Activated naive CD4-positive, alpha-beta T cell (primary cell): ENCODE measurements around the gene RFC5.
A peak's percentile ranks its signal among the peaks of the same experiment; 100 is the strongest.
"Not testable (repeated sequence)": the region's sequence is repeated elsewhere in the genome, so short reads cannot be mapped to it uniquely, and the experiment has no call there.

Source experiments
- DNase-seq, 4 experiments: peaks; one replicate each; lab custom pipeline; 2025; lab: John Stamatoyannopoulos, UW

RFC5 gene

GRCh38 chr12:118016424-118017264, at the start of gene RFC5:
RFC5 (plus strand) TSS chr12:118016703; CDS start chr12:118016828, 125 bp downstream.
- DNase-seq: peak; percentile 83 to 96 (median 92)

GRCh38 chr12:117967043-117967442, 49.5 kb upstream of the RFC5 start:
- no peak for DNase-seq

DNA sequence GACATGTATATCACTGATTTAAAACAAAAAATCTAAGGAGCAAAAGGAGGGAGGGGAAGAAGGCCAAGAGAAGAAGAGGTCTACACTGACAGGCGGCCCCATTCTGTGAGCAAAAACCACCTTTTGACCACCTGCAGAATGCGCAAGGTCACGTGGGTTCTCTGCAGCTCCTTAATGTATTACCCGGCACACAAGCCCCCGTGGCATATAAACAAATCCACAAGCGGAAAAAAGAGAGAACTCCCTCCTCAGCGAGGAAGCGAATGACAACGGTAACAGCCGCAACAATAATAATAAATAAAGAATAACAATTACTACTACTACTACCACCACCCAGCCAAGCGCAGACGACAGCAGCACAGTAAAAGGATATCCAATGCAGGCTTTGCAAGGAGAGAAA, 49.0 kb upstream of the RFC5 start:
- DNase-seq: no peak

GRCh38 chr12:117968151-117968789, 48.2 kb upstream of the RFC5 start:
- DNase-seq: no peak

GRCh38 chr12:117968826-117969659, 47.5 kb upstream of the RFC5 start, which contains the start of gene KSR2:
KSR2 (minus strand) TSS chr12:117968990; CDS start chr12:117968255, 735 bp downstream.
- peak in 2 of 4 experiments; percentile 4 to 7 for DNase-seq

DNA sequence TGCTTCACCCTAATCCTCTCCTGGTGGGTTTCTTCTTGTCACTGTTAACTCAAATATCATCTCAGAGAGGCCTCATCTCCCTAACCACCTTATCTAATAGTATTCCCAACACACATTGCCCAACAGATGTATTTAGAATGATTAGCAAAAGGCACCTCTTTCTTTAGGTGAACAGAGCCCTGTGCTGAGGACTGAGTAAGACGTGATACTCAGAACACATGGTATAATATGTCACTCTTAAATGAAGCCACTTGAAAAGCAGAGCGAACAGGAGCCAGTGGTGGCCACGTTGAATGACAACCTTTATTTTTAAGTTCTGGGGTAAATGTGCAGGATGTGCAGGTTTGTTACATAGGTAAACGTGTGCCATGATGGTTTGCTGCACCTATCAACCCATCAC, 46.2 kb upstream of the RFC5 start:
- DNase-seq: no peak

DNA sequence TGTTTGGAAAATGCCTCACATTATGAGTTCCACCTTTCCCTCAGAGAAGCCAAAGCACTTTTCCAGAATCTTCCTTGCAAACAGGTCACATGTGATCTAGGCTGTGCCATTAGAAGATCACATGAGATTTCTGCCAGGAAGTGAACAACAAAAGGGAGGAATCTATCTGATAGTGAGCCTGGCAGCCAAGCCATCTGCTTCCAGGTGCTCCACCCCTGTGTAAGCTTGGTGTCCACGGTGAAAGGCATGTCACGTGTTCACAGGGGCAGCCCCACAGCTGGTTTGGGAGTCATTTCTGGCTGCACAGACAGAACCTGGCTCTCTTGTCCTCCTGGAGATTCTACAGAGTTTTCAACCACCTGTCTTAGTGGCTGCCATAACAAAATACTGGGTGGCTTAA, 44.2 kb upstream of the RFC5 start:
- DNase-seq: no peak

DNA sequence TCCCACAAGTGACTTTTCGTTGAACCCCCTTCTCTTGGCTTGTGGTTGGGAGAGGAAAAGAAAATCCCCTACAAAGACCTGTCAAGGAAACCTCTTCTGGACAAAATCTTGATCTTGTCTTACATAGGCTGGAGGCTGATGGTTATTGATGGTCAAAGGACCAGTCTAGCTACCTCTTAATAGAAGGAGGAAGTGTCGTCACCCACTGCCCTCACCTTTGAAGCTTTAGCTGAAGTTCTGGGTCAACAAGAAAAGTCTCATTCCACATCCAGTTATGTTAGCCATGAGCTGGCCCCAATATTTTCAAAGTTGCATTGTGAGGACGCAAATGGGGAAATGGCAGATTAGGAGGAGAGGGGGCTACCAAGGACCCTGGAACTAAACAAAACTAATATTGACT, 41.5 kb upstream of the RFC5 start:
- no peak for DNase-seq

DNA sequence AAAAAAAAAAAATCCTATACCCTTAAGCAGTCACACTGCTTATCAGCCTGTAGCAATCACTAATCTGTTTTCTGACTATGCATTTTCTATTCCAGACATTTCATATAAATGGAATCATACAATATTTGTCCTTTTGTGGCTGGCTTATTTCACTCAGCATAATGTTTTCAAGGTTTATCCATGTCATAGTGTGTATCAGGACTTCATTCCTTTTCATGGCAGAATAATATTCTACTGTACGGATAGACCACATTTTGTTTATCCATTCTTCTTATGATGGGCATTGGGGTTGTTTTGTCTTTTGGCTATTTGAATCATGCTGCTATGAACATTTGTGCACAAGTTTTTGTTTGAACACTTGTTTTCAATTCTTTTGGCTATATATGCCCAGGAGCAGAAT, 39.1 kb upstream of the RFC5 start:
- no peak for DNase-seq

DNA sequence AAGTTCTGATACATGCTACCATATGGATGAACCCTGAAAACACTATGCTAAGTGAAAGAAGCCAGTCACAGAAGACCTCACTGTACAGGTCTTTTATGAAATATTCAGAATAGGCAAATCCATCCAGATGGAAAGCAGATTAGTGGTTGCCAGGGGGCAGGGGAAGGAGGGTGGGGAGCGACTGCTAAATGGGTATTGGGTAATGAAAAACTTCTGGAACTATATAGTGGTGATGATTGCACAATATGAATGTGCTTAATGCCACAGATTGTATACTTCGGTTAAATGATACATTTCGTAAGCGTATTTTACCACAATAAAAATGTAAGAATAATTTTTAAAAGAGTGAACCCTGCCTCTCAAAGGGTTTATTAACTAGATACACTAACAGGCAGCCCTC, 35.9 kb upstream of the RFC5 start:
- DNase-seq: no peak

DNA sequence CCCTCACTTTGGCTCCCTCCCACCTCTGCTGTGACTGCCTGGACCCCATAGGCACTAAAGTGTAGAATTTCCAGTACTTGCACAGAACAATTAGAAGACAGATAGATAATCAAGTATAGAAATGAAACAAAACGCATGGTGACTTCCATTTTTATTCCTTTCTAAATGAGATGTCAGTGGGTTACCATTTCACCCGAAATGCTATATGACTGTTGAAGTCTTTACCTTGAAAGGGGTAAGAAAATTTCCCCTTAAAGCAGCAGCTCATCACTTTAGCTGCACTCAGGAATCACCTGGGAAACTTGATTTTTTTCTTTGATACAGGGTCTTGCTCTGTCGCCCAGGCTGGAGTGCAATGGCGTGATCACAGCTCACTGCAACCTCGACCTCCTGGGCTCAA, 35.2 kb upstream of the RFC5 start:
- no peak for DNase-seq

GRCh38 chr12:117985182-117985581, 31.3 kb upstream of the RFC5 start:
- no peak for DNase-seq

GRCh38 chr12:117986705-117987469, 29.6 kb upstream of the RFC5 start:
- DNase-seq: no peak

DNA sequence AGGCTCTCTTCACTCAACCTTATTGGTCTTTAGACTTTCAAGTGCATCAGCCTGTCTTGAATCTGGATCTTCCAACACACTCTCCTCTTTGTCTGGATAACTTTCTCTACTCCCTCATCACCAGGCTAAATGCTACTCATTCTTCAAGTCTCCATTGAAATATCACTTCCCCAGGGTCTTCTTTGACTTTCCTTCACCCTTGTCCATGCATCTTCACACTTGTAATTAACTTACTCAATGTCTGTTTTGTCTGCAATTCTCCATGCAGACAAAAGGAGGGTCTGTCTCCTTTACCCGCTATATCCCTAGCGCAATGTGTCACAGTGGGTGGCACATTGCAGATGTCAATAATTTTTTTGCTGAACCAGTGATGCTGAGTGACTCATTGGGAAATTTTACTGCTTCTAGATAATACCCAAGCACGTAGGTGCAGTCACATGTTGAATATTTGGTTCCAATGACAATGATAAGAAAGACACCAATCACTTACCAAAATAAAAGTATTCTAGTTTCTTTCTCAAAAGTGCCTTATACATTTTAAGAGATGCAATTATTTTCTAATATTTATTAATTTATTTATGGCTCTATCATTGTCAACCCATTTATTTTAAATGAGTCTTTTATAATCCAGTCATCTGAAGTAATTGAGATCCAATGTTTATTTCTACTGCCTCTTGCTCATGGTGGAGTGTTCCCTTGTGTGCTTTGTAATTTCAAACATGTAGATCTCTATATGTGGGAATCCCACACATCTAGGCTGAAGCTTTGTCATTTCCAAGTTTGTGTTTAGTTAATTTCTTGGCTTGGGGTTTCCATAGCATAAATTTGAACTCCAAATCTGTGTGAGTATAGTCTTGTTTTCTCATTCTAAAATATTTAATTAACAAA, 21.7 kb upstream of the RFC5 start:
- DNase-seq: no peak

- no peak for DNase-seq
Observed at GRCh38 chr12:117998719-117999118, 17.8 kb upstream of the RFC5 start.

- not testable (repeated sequence) for DNase-seq
Observed at GRCh38 chr12:117999806-118000205, 16.7 kb upstream of the RFC5 start.

GRCh38 chr12:118010903-118011302, 5.6 kb upstream of the RFC5 start:
- no peak for DNase-seq

- no peak for DNase-seq
Observed at GRCh38 chr12:118011377-118011776, 5.1 kb upstream of the RFC5 start.

GRCh38 chr12:118011961-118012360, 4.5 kb upstream of the RFC5 start:
- DNase-seq: no peak

DNA sequence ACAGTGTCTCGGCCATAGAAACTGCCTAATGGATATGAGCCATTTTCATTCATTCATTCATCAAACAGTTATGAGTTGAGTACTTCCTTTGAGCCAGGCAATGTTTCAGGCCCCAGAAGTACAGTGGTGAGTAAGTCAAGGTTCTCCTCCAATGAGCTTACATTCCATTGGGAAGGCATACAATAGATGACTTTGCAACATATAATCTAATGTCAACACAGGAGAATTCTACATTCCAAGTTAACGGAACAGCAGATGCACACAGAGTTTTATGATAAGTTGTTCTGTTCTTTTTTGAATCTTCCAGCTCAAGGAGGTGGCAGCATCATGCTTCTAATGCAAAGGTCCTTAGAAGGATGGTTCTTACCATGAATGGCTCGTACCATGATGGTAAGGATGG, 3.2 kb upstream of the RFC5 start:
- no peak for DNase-seq

DNA sequence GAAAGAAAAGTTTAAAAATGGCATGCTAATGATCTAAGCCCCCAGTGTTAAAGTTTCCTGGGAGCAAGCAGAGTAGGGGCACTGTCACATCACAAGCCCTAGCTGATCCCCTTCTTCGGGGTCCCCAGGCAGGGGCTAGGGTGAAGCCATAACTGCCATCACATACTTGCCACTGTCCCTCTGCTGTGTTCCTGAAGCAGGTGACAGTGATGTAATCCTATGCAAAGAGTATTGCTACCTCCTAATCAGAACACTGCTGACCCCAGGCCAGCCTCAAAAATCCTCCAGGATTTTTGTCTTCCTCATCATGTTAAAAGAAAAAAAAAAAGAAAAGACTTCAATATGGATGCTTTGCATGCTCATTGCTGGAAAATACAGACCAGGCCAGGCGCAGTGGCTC, 1.2 kb upstream of the RFC5 start:
- no peak for DNase-seq
